Activated naive CD4-positive, alpha-beta T cell treated with anti-CD3 and anti-CD28 coated beads, Interleukin-2, amount 50 U/mL, for 24 hours (primary cell): ENCODE measurements around the gene NFIB.

Experiments
- H3K27ac Mint-ChIP-seq: one replicate; pipeline ENCODE4 v1.8.0; 2021; ENCODE audit warnings: mild to moderate bottlenecking, mixed read lengths
- H3K27me3 Mint-ChIP-seq: one replicate; pipeline ENCODE4 v1.8.0; 2021; ENCODE audit warnings: mixed read lengths
- H3K36me3 Mint-ChIP-seq: one replicate; pipeline ENCODE4 v1.8.0; 2021; ENCODE audit warnings: mixed read lengths
- H3K4me1 Mint-ChIP-seq: one replicate; pipeline ENCODE4 v1.8.0; 2021; ENCODE audit warnings: mixed read lengths
- H3K4me3 Mint-ChIP-seq: one replicate; pipeline ENCODE4 v1.8.0; 2021; ENCODE audit warnings: mild to moderate bottlenecking, mixed read lengths
- H3K9me3 Mint-ChIP-seq: one replicate; pipeline ENCODE4 v1.8.0; 2021; ENCODE audit warnings: mixed read lengths

Gene NFIB

DNA sequence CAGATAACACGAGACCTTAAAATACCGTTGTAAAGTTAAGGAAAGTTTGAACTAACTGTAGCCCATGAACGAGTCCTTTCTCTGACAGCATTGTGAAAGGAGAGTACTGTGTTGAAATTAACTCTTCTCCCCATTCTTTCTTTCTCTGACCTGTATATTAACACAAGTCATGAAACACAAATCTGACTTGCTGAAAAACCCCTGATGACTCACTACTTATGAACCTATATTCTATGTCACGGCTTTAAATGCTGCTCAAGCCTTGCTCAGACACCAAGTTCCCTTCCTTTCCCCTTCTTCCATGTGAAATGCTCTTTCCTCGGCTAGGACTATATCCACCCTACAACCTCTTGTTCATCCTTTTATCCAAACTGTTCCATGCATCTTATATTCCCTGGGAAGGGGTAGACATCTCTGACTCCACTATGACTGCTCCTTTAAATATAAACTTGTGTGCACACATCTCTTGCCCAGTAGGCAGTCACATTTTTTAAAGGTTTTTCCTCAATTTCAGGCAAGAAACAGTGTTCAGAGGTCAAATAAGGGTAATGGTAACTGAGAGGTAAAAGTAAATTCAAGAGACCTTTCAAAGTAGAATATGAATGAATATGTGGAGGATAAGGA, 142.9 kb downstream of the NFIB start:
- Mint-ChIP-seq H3K36me3 (no peaks in the 10 kb centered on the region), H3K4me3 (no peak overlapping the region), H3K27me3 (no peaks in the 10 kb centered on the region), H3K9me3 (peaks cover 10% of the 10 kb centered on the region), H3K4me1 (no peaks in the 10 kb centered on the region), H3K27ac (no peak overlapping the region)

DNA sequence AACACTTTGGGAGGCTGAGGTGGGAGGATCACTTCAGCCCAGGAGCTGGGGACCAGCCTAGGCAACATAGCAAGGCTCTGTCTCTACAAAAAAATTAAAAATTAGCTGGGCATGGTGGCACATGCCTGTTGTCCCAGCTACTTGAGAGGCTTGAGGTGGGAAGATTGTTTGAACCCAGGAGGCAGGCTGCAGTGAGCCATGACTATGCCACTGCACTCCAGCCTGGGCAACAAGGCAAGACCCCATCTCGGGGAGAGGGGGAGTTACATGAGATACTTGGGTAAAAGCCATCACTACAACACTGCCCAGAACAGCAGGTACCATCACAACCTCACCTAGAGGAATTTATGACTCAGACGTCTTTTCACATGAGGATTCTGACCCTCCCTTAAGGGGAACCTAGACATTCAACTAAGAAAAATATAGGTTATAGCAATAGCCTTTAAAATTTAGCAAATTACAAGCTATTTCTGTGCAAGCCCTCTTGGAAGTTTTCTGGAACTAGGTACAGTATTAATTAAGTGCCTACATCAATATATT, 143.5 kb downstream of the NFIB start:
- no peak overlapping the region for H3K27ac Mint-ChIP-seq
- H3K27me3 Mint-ChIP-seq, result no peaks in the 10 kb centered on the region
- no peaks in the 10 kb centered on the region for H3K36me3 Mint-ChIP-seq
- H3K9me3 Mint-ChIP-seq, result peaks cover 10% of the 10 kb centered on the region
- H3K4me1 Mint-ChIP-seq, result no peaks in the 10 kb centered on the region
- H3K4me3 Mint-ChIP-seq, result no peak overlapping the region

DNA sequence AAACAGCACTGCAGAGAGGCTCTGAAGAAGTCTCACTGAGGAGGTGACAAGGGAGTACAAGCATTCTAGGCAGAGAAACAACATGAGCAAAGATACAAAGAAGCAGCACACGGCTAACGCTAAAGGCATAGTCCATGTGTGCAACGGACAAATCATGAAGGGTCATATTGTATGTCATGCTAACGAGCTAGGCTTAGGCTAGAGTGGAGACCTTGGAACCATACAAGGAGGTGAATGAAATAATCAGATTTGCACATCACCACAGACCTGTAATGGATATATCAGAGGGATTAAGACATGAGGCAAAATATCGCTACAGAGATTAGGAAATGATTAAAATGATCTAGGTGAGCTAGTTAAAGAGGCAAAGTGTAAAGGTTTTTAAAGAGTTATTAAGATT, 145.6 kb downstream of the NFIB start:
- peaks cover 1% of the 10 kb centered on the region for H3K27me3 Mint-ChIP-seq
- H3K4me3 Mint-ChIP-seq, result no peak overlapping the region
- H3K36me3 Mint-ChIP-seq, result no peaks in the 10 kb centered on the region
- no peak overlapping the region for H3K27ac Mint-ChIP-seq
- peaks cover 10% of the 10 kb centered on the region for H3K9me3 Mint-ChIP-seq
- H3K4me1 Mint-ChIP-seq, result no peaks in the 10 kb centered on the region

DNA sequence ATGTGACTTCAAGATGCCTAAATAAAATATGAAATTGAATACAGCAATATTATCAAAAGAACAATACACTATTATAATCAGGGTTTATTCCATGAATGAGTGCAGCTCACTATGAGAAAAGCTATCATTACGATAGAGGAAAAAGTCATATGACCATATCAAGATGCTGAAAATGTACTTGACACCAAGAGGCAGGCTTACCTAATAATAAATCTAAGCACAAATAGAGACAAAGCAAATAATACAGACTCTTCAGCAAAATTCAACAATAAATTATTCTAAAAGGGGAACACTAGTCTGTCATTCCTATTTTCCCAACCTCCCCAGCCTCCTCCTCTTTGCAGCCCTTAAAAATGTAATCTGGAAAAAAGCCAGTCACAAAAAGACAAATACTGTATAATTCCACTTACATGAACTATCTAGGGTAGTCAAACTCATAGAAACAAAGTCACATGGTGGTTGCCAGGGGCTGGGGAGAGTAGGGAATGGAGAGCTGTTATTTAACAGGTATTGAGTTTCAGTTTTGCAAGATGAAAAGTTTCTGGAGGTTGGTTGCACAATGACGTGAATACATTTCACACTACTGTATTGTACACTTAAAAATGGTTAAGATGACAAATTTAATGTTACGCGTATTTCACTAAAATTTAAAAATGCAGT, 148.4 kb downstream of the NFIB start:
- Mint-ChIP-seq H3K27ac (no peak overlapping the region), H3K36me3 (no peaks in the 10 kb centered on the region), H3K4me1 (no peaks in the 10 kb centered on the region)

DNA sequence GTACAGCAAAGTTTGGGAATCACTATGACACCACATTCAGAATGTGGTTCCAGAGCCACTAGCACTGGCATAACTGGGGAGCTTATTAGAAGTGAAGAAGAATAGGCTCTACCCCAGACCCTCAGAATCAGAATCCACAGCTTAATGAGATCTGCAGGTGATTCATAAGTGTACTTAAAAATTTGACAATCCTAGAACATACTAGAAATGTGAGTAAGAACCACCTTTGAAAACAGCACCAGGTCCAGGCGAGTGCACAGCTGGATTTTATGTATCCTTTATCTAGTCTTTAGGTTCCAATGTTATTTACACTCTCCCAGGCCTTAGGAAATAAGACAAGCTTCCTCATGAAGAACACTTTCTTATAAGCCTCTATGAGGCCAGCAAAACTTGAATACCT, 149.0 kb downstream of the NFIB start:
- Mint-ChIP-seq H3K27ac (no peak overlapping the region), H3K4me3 (no peak overlapping the region), H3K4me1 (no peaks in the 10 kb centered on the region), H3K9me3 (no peaks in the 10 kb centered on the region), H3K36me3 (no peaks in the 10 kb centered on the region), H3K27me3 (peaks cover 1% of the 10 kb centered on the region)

More for the DNA sequence above, 148.4 kb downstream of the NFIB start:
- Mint-ChIP-seq H3K9me3 (no peaks in the 10 kb centered on the region), H3K4me3 (no peak overlapping the region), H3K27me3 (peaks cover 1% of the 10 kb centered on the region)

DNA sequence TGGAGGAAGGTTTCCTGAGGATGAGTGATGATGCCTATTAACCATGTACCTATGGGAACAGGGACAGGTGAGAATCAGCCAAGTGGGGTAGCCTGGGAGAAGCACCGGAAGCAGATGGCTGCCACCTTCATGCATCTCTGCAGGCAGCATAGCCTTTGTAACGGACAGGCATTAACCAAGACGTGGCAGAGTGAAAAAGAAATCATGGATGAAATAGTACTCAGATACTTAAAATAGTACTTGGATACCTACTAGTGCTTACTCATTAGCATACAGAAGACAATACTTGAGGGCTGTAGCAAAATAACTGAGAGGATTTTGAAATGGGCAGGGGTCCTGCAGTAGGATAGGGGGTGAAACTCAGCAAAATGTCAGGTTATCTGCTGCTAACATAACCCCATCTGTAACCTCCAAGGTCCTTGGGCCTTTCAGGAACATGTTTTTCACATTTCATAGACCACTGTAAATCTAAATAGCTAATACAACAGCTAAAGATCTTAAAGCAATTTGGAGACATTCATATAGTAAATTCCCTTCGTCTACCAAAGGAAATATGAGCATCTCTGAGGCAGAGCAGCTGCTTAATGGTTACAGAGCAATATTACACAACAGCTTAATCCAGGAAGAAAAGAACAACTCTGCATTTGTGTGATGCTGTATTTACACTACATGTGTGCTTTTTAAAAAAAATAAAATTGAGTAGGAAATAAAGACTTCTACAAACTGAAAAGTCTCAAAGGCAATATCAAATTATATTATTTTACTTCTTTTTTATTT, 154.3 kb downstream of the NFIB start:
- Mint-ChIP-seq H3K4me1 (no peaks in the 10 kb centered on the region), H3K36me3 (no peaks in the 10 kb centered on the region), H3K27me3 (peaks cover 3% of the 10 kb centered on the region), H3K27ac (no peak overlapping the region), H3K4me3 (no peak overlapping the region), H3K9me3 (no peaks in the 10 kb centered on the region)

DNA sequence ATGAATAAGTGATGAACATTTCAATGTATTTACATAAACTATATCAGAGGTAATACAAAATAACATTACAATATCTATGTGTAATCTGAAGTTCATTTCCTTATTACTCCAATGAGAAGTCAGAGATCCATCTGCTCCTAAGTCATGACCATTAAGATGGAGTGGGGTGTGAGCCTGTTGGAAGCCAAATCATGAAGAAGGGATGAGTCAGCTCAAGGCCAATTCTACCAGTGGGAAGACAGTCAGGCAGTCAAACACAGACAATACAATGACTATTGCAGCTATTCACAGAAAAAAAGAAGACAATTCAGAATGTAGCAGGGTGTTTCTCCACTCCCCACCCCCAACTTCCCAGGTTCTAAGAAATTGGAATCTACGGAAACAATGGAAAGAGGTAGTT, 155.0 kb downstream of the NFIB start:
- H3K27me3 Mint-ChIP-seq, result peaks cover 2% of the 10 kb centered on the region
- H3K36me3 Mint-ChIP-seq, result no peaks in the 10 kb centered on the region
- H3K27ac Mint-ChIP-seq, result no peak overlapping the region
- H3K9me3 Mint-ChIP-seq, result no peaks in the 10 kb centered on the region
- no peaks in the 10 kb centered on the region for H3K4me1 Mint-ChIP-seq
- no peak overlapping the region for H3K4me3 Mint-ChIP-seq

DNA sequence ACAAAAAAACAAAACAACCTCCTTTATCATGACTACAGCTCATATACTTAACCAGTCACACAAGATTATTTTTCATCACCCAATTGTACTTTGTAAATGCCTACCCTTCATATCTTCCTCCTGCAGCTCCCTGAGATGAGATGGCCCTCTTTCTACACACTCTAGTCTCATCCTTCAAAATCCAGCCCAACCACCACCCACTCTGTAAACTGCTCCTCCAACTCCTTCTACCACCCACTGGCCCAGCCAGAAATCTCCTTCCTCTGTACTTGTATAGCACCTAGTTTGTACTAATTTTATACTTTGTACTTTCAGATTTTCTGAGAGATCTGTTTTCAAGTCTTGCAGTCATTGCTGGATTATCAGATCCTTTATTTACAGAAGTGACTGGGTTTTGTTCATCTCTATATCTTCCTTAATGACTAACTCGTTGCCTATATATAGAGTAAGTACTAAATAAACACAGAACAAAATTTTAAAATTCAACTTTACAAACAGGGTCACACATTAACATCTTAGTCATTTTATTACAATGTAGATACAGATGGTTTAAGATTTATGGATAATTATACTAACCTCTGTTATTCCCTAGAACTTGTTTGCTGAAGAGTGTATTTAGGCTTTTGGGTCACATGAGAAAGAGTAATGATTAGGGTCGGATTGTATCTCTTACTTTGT, 155.7 kb downstream of the NFIB start:
- Mint-ChIP-seq H3K4me1 (no peaks in the 10 kb centered on the region), H3K9me3 (no peaks in the 10 kb centered on the region), H3K27ac (no peak overlapping the region), H3K27me3 (peaks cover 2% of the 10 kb centered on the region), H3K36me3 (no peaks in the 10 kb centered on the region), H3K4me3 (no peak overlapping the region)

DNA sequence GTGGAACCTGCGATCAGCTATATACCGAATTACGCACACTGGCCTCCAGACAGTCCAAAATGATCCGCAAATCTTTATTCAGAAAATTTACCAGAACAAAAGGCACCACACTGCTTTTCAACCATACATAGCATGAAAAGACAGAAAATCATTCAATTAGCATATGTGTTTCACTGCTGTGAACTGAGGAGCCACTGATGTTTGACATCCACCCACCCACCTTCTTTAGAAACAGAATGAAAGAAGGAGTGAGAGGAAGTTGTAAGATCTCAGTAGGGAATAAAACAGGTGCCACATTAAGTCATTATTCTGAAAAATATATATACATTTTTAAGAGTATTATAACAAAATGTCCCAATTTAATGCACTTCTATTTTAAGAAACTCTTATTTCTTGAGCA, 156.8 kb downstream of the NFIB start:
- Mint-ChIP-seq H3K4me1 (no peaks in the 10 kb centered on the region), H3K9me3 (no peaks in the 10 kb centered on the region), H3K27ac (no peak overlapping the region), H3K4me3 (no peak overlapping the region), H3K36me3 (no peaks in the 10 kb centered on the region), H3K27me3 (peaks cover 2% of the 10 kb centered on the region)

DNA sequence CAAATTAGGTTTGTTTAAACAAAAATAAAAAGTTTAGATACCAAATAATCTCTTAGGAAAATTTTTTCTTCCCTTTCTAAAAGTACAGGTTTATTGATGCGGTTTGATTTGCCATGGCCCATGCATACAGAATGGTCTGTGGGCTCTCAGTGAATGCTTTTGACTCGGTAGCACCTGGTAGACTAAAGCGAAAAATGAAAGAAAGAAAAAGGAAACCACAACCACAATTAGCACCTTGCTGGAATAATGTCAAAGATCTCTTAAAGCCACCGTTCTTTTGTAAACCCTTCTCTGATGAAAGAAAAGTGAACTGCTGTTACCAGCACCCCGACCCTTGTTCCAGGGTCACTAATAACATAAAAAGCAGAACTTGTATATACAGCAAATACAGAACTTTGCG, 157.9 kb downstream of the NFIB start:
- H3K36me3 Mint-ChIP-seq, result no peaks in the 10 kb centered on the region
- H3K27ac Mint-ChIP-seq, result no peak overlapping the region
- no peaks in the 10 kb centered on the region for H3K9me3 Mint-ChIP-seq
- no peak overlapping the region for H3K4me3 Mint-ChIP-seq
- H3K27me3 Mint-ChIP-seq, result peaks cover 2% of the 10 kb centered on the region
- no peaks in the 10 kb centered on the region for H3K4me1 Mint-ChIP-seq

DNA sequence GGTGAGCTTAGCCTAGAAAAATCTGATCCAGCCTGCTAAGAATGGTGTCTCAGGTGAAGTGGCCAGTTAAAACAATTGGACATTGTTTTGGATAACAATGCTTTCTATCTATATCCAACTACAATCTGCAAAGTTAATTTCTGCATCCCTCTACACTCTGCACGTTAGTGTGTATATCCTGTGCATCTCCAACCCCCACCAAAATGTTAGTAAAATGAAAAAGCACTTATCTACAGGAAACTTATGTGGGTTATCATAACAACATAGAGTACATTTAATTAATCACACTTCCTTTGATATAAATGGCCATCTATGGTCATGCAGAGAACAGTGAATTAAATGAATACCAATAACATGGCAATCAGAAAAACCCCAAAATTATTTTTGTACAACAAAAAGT, 158.7 kb downstream of the NFIB start:
- Mint-ChIP-seq H3K9me3 (no peaks in the 10 kb centered on the region), H3K27me3 (peaks cover 2% of the 10 kb centered on the region), H3K27ac (no peak overlapping the region), H3K36me3 (no peaks in the 10 kb centered on the region), H3K4me1 (no peaks in the 10 kb centered on the region), H3K4me3 (no peak overlapping the region)

DNA sequence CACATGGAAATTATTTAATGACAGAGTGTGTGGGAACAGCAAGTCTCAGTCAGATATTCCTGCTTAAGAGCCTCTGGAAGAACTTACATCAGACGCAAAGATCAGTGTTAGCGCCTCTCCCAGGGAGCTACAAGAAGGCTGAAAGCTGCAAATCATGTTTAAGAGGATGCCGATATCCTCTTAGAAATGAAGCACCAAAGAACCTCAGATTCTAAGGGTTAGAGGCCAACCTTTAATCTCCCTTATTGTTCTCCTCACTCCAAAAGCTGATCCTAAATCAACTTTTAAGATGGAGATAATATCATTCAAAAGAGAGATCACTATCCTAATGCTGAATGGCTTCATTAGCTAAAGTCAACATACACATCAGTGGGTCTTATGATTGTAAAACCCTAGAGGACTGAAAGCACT, 160.6 kb downstream of the NFIB start:
- H3K36me3 Mint-ChIP-seq, result no peaks in the 10 kb centered on the region
- no peaks in the 10 kb centered on the region for H3K27me3 Mint-ChIP-seq
- no peaks in the 10 kb centered on the region for H3K9me3 Mint-ChIP-seq
- H3K4me1 Mint-ChIP-seq, result no peaks in the 10 kb centered on the region
- H3K4me3 Mint-ChIP-seq, result no peak overlapping the region
- no peak overlapping the region for H3K27ac Mint-ChIP-seq

DNA sequence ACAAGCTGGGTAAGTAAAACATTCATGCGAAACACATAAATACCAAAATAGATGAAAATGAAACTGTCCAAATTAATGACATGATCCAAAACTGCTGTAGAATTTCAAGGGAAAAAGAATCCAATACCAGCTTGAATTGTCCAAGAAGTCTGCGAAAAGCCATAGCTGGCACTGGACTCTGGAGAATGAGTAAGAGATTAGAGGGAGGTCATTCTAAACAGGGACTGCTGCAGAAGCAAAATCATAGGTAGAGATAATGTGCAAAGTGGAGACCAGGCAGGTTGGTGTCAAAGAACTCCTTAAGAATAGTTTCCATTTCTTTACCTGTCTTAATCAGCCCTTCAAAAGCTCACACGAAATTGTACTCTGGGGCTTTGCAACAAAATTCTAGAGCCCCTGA, 162.5 kb downstream of the NFIB start:
- H3K36me3 Mint-ChIP-seq, result no peaks in the 10 kb centered on the region
- no peak overlapping the region for H3K4me3 Mint-ChIP-seq
- no peaks in the 10 kb centered on the region for H3K27me3 Mint-ChIP-seq
- H3K9me3 Mint-ChIP-seq, result no peaks in the 10 kb centered on the region
- H3K4me1 Mint-ChIP-seq, result no peaks in the 10 kb centered on the region
- no peak overlapping the region for H3K27ac Mint-ChIP-seq

DNA sequence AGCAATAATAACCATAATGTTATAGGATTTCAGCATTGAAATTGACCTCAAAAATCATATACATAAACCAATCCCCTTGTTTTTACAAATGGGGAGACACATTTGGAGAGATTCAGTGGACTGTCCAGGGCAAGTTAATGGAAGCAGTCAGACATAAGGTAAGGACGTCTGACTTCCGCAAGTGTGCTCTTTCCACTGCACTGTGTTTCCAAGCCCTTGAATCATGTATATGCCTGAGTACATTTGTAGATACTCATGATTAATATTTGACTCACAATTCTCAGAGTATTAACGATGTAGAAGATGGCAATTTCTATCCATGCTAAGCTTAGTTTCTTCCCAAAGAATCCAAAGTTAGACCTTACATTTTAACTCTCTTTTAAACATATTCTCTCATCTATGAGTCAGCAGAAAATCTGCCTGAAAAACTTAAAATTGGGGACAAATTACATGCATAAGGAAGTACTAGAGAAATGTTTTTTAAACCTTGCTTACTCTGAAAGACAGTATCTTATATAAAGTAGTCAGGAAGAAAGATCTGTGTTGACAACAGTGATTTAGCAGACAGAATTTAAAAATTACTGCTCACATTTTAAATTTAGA, 165.3 kb downstream of the NFIB start:
- H3K4me3 Mint-ChIP-seq, result no peak overlapping the region

DNA sequence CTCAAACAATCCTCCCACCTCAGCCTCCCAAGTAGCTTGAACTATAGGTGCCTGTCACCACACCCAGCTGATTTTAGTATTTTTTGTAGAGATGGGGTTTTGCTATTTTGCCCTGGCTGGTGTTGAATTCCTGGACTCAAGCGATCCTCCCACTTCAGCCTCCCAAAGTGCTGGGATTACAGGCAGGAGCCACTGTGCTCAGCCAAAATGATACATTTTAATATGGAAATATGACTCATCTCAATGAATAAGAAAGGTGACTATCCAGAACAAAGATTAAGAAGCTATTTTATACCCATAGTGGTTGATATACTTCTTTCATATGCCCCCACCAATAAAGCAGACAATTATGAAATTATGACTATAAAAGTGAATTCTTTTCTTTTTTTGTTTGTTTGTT, 166.2 kb downstream of the NFIB start:
- Mint-ChIP-seq H3K36me3 (no peaks in the 10 kb centered on the region), H3K27me3 (no peaks in the 10 kb centered on the region), H3K27ac (no peak overlapping the region), H3K4me3 (no peak overlapping the region), H3K4me1 (no peaks in the 10 kb centered on the region), H3K9me3 (no peaks in the 10 kb centered on the region)

More for the DNA sequence above, 165.3 kb downstream of the NFIB start:
- no peak overlapping the region for H3K27ac Mint-ChIP-seq
- no peaks in the 10 kb centered on the region for H3K27me3 Mint-ChIP-seq
- H3K36me3 Mint-ChIP-seq, result no peaks in the 10 kb centered on the region
- H3K4me1 Mint-ChIP-seq, result no peaks in the 10 kb centered on the region
- H3K9me3 Mint-ChIP-seq, result no peaks in the 10 kb centered on the region
